ENCODE results near the gene HTR4. TPM values are rescaled to one million over a fixed set of nuclear protein-coding genes. Genes with fewer than 3 reads are reported as not detected.

The HTR4 gene
- total RNA-seq, 1 donor from 2014 or later: not detected

- no peaks in the 10 kb centered on the region for H3K9me3 ChIP-seq (ENCODE audit: low read depth)
- no peaks in the 10 kb centered on the region for H3K4me1 ChIP-seq
- TF ChIP-seq EZH2 (IDR thresholded peaks at IDR 0.05) (no peak), CTCF (IDR thresholded peaks at IDR 0.05) (no peak), EZH2phosphoT487 (IDR thresholded peaks at IDR 0.05) (no peak)
- Mint-ChIP-seq H3K4me3 (no peak overlapping the region), H3K27ac (no peak overlapping the region), H3K36me3 (no peaks in the 10 kb centered on the region), H3K9me3 (no peaks in the 10 kb centered on the region), H3K27me3 (ENCODE audit: insufficient read depth, low read depth) (no peaks in the 10 kb centered on the region), H3K4me1 (peaks cover 9% of the 10 kb centered on the region)
- no peak overlapping the region for H3K9ac ChIP-seq
- H3K4me2 ChIP-seq: no peak overlapping the region
- no peaks in the 10 kb centered on the region for H3F3A ChIP-seq (ENCODE audit: low read depth)
- no peak overlapping the region for H3K27ac ChIP-seq
- H3K27me3 ChIP-seq: no peaks in the 10 kb centered on the region
- H4K20me1 ChIP-seq (ENCODE audit: low read depth): no peaks in the 10 kb centered on the region
- H3K4me3 ChIP-seq: no peak overlapping the region
- H3K79me2 ChIP-seq (ENCODE audit: low read depth): no peaks in the 10 kb centered on the region
- H3K36me3 ChIP-seq: no peaks in the 10 kb centered on the region
- H2AFZ ChIP-seq (replicated peaks): no peak overlapping the region
- DNase-seq (ENCODE audit: low spot score): no peak
Observed at GRCh38 chr5:148633067-148633377, 21.3 kb downstream of the HTR4 start.

- H3K4me3 ChIP-seq: no peak overlapping the region
- no peaks in the 10 kb centered on the region for H3K9me3 ChIP-seq (ENCODE audit: low read depth)
- no peaks in the 10 kb centered on the region for H4K20me1 ChIP-seq (ENCODE audit: low read depth)
- Mint-ChIP-seq H3K27ac (no peak overlapping the region), H3K27me3 (ENCODE audit: insufficient read depth, low read depth) (no peaks in the 10 kb centered on the region), H3K4me3 (no peak overlapping the region), H3K4me1 (peaks cover 9% of the 10 kb centered on the region), H3K36me3 (no peaks in the 10 kb centered on the region), H3K9me3 (no peaks in the 10 kb centered on the region)
- H3K27me3 ChIP-seq: no peaks in the 10 kb centered on the region
- no peaks in the 10 kb centered on the region for H3K4me1 ChIP-seq
- no peak for DNase-seq (ENCODE audit: low spot score)
- no peaks in the 10 kb centered on the region for H3K36me3 ChIP-seq
- H3K9ac ChIP-seq: no peak overlapping the region
- no peak overlapping the region for H3K4me2 ChIP-seq
- H3K79me2 ChIP-seq (ENCODE audit: low read depth): no peaks in the 10 kb centered on the region
- TF ChIP-seq EZH2 (IDR thresholded peaks at IDR 0.05) (no peak), CTCF (IDR thresholded peaks at IDR 0.05) (no peak)
- no peak overlapping the region for H2AFZ ChIP-seq (replicated peaks)
- H3F3A ChIP-seq (ENCODE audit: low read depth): no peaks in the 10 kb centered on the region
- no peak overlapping the region for H3K27ac ChIP-seq
Observed at GRCh38 chr5:148632255-148633066, 21.9 kb downstream of the HTR4 start.

GRCh38 chr5:148626986-148627385 is 27.3 kb downstream of the HTR4 start:
- Histone ChIP-seq H3K4me2 (no peak overlapping the region), H3K36me3 (no peaks in the 10 kb centered on the region), H3F3A (ENCODE audit: low read depth) (no peaks in the 10 kb centered on the region), H4K20me1 (ENCODE audit: low read depth) (no peaks in the 10 kb centered on the region), H3K27me3 (no peaks in the 10 kb centered on the region), H2AFZ (replicated peaks) (no peak overlapping the region), H3K79me2 (ENCODE audit: low read depth) (no peaks in the 10 kb centered on the region), H3K4me1 (no peaks in the 10 kb centered on the region), H3K9ac (no peak overlapping the region), H3K27ac (no peak overlapping the region), H3K4me3 (no peak overlapping the region), H3K9me3 (ENCODE audit: low read depth) (no peaks in the 10 kb centered on the region)
- H3K9me3 Mint-ChIP-seq: no peaks in the 10 kb centered on the region
- H3K36me3 Mint-ChIP-seq: no peaks in the 10 kb centered on the region
- H3K4me1 Mint-ChIP-seq: peaks cover 7% of the 10 kb centered on the region
- no peak overlapping the region for H3K27ac Mint-ChIP-seq
- no peak for TF ChIP-seq CTCF (IDR thresholded peaks at IDR 0.05)
- TF ChIP-seq EZH2 (IDR thresholded peaks at IDR 0.05): no peak
- no peak for TF ChIP-seq EZH2phosphoT487 (IDR thresholded peaks at IDR 0.05)
- no peak overlapping the region for H3K4me3 Mint-ChIP-seq
- no peaks in the 10 kb centered on the region for H3K27me3 Mint-ChIP-seq (ENCODE audit: insufficient read depth, low read depth)
- DNase-seq (ENCODE audit: low spot score): no peak

All from neural progenitor cell (in vitro differentiated cells).